Measurements from ENCODE around the gene DCAF10.

Gene DCAF10

DNA sequence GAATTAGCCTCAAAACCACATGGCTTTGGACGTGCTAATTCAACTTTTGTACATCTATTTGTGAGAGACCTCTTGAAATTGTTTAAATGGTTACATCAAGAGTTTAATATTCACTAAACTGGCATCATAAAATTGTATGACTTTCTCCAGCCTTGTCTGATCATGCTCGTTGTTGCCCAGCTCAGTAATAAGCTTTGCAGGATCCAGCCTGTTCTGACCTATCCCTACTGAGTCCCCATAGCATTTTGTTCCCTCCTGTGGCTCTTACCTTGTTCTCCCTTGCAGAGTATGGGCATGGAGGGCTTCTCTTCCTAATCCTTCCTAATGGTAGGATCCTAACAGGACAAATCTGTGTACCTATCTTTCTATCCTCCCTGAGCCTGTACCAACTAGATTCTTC, 22.1 kb upstream of the DCAF10 start:
- TF ChIP-seq, protein P1, sequence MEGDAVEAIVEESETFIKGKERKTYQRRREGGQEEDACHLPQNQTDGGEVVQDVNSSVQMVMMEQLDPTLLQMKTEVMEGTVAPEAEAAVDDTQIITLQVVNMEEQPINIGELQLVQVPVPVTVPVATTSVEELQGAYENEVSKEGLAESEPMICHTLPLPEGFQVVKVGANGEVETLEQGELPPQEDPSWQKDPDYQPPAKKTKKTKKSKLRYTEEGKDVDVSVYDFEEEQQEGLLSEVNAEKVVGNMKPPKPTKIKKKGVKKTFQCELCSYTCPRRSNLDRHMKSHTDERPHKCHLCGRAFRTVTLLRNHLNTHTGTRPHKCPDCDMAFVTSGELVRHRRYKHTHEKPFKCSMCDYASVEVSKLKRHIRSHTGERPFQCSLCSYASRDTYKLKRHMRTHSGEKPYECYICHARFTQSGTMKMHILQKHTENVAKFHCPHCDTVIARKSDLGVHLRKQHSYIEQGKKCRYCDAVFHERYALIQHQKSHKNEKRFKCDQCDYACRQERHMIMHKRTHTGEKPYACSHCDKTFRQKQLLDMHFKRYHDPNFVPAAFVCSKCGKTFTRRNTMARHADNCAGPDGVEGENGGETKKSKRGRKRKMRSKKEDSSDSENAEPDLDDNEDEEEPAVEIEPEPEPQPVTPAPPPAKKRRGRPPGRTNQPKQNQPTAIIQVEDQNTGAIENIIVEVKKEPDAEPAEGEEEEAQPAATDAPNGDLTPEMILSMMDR (IDR thresholded peaks at IDR 0.05; ENCODE audit: control insufficient read depth, insufficient read depth, low read depth, low read length, missing control alignments): no peak
- no peak for DNase-seq (ENCODE audit: low read depth)
- H3K4me3 ChIP-seq (ENCODE audit: control insufficient read depth, low read depth, low read length): no peak overlapping the region

DNA sequence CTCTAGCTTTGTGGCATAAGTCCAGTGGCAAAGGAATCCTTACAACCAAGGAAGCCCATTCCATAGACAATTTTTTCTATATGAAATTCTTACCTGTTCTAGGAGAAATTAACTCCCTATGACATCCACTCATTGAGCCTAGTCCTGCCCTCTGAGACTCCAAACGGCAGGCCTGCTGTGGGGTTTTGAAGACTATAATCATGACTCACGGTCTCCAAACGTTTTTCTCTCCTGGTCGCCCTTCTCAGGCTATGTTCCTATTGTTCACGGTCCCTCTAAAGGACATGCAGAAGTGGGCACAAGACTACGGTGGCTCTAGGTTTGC, 16.3 kb upstream of the DCAF10 start:
- H3K4me3 ChIP-seq (ENCODE audit: control insufficient read depth, low read depth, low read length): peak overlapping the region; percentile 91
- TF ChIP-seq, protein P1 (IDR thresholded peaks at IDR 0.05; ENCODE audit: control insufficient read depth, insufficient read depth, low read depth, low read length, missing control alignments): no peak
- DNase-seq (ENCODE audit: low read depth): no peak

DNA sequence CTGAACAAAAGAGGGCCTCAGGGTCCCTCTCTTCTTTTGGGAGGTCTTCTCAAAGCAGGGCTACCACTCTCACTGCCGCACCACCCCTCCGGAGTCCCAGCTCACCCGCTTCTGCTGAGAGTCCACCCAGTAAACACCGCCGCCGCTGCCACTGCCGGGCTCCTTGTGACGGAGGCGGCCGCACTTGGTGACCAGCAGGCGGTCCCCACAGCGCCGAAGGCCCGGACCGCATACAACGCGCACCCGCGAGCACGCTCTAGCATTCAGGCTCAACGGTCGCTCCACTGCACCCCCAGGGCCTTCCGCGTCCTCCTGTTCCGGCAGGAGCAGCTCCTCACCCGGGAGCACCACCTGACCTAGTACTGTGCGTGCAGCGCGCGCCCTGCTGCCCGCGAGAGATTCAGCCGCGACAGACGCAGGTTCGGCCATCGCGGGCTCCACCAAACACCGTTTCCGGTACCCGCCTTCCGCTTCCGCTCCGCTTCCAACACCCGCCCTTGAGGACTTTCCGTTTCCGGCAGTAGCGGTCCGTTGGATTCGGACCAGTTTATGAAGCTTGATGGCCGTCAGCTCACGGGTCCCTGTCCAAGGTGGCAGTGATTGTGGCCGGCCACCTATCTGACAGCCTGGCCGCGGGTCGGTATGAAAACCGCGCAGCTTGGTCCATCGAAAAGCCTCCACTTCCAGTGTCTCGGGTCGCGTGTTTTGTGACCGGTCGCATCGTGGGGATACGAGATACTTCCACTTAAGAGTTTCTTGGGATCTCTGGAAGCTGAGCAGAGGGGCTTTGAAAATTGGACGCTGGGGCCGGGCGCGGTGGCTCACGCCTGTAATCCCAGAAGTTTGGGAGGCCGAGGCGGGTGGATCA, 15.7 kb upstream of the DCAF10 start, which contains the start of gene EXOSC3:
Gene EXOSC3, minus strand, starts transcription at position 449 of the 868 bp plus-strand sequence. Its CDS starts 20 bp downstream, at position 429.
- DNase-seq (ENCODE audit: low read depth): peak; percentile 34
- TF ChIP-seq, protein P1 (IDR thresholded peaks at IDR 0.05; ENCODE audit: control insufficient read depth, insufficient read depth, low read depth, low read length, missing control alignments): peak; percentile 10
- H3K4me3 ChIP-seq (ENCODE audit: control insufficient read depth, low read depth, low read length): peak within 1 kb of the TSS; percentile 91

DNA sequence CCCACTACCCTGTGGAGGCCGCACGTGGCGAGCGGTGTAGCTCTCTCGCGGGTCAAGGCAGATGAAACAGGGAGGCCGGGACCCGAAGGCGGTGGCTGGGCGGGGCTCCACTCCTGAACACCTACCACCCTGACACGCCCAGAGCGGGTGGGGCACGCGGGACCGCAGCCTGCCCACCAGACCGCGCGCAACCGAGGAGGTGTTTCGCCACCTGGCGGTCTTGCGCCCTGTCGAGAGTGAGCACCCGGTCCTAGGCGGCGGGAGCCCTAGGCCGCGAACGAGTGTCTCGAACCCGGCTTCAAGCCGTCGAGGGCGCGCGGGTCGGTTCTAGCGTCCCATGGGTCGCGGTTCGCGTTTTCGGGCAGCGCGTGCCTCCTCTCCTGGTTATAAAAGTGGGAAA, 13.5 kb upstream of the DCAF10 start:
- no peak for DNase-seq (ENCODE audit: low read depth)
- no peak overlapping the region for H3K4me3 ChIP-seq (ENCODE audit: control insufficient read depth, low read depth, low read length)
- TF ChIP-seq, protein P1 (IDR thresholded peaks at IDR 0.05; ENCODE audit: control insufficient read depth, insufficient read depth, low read depth, low read length, missing control alignments): no peak

DNA sequence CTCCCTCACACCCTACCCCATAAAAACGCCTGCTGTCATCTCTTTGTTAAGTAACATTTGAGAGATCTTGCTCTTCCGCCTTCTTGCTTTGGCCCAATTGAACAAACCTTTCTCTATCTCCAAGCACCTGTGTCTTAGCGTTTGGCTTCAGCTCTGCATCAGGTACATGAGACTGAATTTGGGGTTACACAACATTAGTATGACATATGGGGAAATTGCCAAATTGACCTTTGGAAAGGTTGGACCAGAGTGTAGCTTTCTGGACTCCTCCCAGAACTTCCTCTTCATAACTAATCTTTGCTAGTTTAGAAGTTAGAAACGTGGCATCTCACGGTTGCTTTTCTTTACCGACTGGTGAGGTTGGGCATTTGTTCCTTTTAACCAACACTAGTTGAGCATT, 12.3 kb upstream of the DCAF10 start:
- DNase-seq (ENCODE audit: low read depth): no peak
- TF ChIP-seq, protein P1 (IDR thresholded peaks at IDR 0.05; ENCODE audit: control insufficient read depth, insufficient read depth, low read depth, low read length, missing control alignments): no peak
- no peak overlapping the region for H3K4me3 ChIP-seq (ENCODE audit: control insufficient read depth, low read depth, low read length)

DNA sequence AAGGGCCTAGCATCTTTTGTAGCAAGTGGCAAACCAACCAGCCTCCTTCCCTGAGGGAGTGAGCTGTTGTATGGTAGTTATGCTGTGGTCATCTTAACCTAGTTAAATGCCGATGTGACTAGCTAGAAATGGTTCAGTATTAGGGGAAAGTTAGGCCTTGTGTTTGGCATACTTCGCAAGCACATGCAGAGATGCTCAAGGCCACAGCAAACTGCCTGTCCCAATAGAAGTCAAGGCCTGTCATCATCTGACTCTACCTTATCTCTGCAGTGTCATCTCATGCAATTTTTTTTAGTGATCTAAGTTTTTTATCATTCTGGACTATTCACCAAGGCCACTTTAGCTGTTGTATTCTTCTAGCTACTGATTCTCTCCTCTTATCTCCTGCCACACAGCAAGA, 10.5 kb upstream of the DCAF10 start:
- TF ChIP-seq, protein P1 (IDR thresholded peaks at IDR 0.05; ENCODE audit: control insufficient read depth, insufficient read depth, low read depth, low read length, missing control alignments): no peak
- no peak overlapping the region for H3K4me3 ChIP-seq (ENCODE audit: control insufficient read depth, low read depth, low read length)
- no peak for DNase-seq (ENCODE audit: low read depth)

All from AG09309 (cell line).